ENCODE measurements around the gene CEP164.

- no peak for TF ChIP-seq POLR2A (IDR thresholded peaks at IDR 0.05; ENCODE audit: extremely low read depth, insufficient read length)
- no peak for TF ChIP-seq CTCF (IDR thresholded peaks at IDR 0.05; ENCODE audit: low read depth, low read length)
These were observed 81.9 kb downstream of the CEP164 start for GRCh38 chr11:117409511-117409910.
